Retina (tissue), 1 donor: Measurements from ENCODE around the gene THUMPD1.
"Not testable (repeated sequence)": the region's sequence is repeated elsewhere in the genome, so short reads cannot be mapped to it uniquely, and the experiment has no call there.

Experiments
- DNase-seq: peaks from one replicate; pipeline ENCODE4 v3.0.0-alpha.2; 2016

Gene THUMPD1

DNA sequence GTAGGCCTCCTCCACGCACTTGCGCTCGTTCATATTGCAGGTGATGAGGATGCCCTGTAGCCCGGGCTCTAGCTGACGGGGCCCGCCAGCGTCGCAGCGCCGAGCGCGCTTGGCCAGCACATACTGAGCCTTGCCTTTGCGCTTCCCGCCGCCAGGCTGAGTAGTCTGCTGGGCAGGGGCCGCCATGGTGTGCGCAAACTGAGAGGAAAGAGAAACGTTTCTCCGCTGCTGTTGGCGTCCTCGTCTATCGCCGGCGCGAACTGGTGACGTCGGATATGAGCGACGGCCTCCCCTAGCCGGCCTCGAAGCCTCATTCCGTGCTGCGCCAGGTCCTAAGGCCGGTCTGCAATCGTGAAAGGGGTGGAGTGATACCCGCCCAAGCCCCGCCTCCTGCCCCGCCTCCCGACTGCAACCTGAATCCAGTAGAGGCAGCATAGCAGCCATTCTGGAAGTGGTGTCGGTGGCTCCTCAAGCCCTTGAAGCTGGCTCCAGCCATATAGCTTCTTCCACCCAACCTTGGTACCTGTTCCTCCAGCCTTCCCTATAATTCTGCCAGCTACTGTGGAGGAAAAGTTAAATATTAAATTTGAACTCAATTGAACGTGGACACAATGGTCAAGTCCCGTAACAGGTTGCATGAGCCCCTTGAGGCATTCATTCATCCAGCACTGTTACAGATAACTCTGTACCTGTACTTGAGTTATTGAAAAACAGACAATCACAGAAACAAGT is at the start of gene THUMPD1:
Gene THUMPD1, minus strand, starts transcription at position 265 of the 732 bp plus-strand sequence. Its CDS starts 79 bp downstream, at position 186.
- DNase-seq, result peak; percentile 96

- DNase-seq, result no peak
These were observed 47.5 kb upstream of the THUMPD1 start for GRCh38 chr16:20789130-20789529.

DNA sequence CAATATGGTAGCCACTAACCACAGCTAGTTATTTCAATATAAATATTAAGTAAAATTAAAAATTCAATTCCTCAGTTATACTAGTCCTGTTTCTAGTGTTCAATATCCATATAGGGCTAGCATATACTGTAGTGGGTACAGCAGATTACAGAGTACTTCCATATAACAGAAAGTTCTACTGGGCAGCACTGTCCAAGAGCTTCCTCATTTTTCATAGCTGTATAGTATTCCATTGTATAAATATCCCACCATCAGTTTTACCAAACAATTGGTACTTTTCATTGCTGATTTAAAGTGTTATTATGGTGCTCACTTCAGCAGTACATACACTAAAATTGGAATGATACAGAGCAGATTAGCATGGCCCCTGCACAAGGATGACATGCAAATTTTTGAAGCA is 42.6 kb upstream of the THUMPD1 start:
- DNase-seq, result no peak

DNA sequence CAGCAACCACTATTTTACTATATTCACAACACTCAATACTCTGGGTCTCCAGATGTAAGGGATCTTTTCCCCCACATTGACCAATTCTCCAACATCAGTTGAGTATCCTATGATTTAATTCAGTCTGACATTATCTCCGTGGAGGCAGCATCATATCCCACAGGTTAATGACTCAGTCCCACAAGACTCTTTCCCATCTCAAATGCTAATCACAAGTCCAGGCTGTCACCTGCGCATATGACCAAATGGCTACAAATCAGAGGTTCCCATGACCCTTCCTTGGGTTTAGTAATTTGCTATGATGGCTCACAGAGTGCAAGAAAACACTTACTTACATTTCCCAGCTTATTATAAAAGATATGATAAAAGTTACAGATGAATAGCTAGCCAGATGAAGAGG is 40.9 kb upstream of the THUMPD1 start:
- no peak for DNase-seq

- no peak for DNase-seq
These were observed 40.1 kb upstream of the THUMPD1 start for GRCh38 chr16:20781697-20782096.

- peak; percentile 13 for DNase-seq
These were observed 33.2 kb upstream of the THUMPD1 start for GRCh38 chr16:20774703-20775362.

DNA sequence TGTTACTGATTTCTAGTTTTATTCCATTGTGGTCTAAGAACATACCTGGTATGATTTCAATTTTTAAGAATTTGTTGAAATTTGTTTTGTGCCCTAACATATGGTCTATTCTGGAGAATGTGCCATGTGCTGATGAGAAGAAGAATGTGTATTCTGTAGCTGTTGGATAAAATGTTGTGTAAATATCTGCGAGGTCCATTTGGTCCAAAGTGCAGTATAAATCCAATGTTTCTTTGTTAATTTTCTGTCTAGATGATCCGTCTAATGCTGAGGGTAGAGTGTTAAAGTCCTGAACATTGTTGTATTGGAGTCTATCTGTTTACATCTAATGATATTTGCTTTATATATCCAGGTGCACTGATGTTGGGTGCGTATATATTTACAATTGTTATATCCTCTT is 32.1 kb upstream of the THUMPD1 start:
- DNase-seq, result no peak

- no peak for DNase-seq
These were observed 27.2 kb upstream of the THUMPD1 start for GRCh38 chr16:20768818-20769217.

- no peak for DNase-seq
These were observed 26.5 kb upstream of the THUMPD1 start for GRCh38 chr16:20768121-20768520.

DNA sequence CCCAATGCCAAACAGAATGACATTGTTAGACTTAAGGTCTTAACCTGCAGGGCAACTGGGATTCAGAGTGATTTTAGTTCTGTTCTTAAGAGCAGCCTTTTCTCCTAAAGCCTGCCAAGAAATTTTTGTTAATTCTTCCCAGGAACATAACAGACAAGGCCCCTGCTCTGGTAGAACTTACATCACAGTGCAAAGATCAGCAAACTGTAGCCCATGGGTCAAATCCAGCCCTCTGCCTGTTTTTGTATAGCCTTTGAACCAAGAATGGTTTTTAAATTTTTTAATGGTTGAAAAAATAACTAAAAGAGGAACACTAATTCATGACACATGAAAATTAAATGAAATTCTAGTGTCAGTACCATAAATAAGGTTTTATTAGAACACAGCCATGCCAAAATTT is 26.0 kb upstream of the THUMPD1 start:
- no peak for DNase-seq

GRCh38 chr16:20766294-20766693 is 24.7 kb upstream of the THUMPD1 start:
- DNase-seq, result no peak

DNA sequence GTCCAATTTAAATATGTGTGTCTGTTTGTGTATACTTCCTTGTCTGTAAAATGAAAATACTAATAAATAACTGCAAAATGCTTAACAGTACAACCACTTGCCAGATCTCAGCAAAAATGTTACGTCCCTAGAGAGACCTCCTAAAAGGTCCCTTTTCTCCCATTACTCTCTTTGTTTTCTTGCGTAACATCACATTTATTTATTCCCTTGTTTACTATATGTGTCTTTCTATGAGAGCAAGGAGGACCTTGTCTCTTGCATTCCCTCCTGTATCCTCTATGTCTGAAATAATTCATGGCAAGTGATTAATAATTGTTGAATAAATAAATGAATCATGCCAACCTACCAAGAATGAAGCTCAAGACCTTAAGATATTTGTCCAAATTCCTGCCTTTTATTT is 24.1 kb upstream of the THUMPD1 start:
- DNase-seq, result no peak

DNA sequence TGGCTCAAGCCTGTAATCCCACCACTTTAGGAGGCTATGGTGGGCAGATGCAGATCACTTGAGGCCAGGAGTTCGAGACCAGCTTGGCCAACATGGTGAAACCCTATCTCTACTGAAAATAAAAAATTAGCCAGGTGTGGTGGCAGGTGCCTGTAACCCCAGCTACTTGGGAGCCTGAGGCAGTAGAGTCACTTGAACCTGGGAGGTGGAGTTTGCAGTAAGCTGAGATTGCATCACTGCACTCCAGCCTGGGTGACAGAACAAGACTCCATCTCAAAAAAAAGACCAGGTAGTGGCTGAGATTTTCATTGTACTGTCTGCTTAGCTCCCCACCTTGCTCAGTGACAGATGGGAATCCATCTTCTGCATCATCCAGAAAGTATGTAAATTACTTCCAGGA is 22.8 kb upstream of the THUMPD1 start:
- not testable (repeated sequence) for DNase-seq

DNA sequence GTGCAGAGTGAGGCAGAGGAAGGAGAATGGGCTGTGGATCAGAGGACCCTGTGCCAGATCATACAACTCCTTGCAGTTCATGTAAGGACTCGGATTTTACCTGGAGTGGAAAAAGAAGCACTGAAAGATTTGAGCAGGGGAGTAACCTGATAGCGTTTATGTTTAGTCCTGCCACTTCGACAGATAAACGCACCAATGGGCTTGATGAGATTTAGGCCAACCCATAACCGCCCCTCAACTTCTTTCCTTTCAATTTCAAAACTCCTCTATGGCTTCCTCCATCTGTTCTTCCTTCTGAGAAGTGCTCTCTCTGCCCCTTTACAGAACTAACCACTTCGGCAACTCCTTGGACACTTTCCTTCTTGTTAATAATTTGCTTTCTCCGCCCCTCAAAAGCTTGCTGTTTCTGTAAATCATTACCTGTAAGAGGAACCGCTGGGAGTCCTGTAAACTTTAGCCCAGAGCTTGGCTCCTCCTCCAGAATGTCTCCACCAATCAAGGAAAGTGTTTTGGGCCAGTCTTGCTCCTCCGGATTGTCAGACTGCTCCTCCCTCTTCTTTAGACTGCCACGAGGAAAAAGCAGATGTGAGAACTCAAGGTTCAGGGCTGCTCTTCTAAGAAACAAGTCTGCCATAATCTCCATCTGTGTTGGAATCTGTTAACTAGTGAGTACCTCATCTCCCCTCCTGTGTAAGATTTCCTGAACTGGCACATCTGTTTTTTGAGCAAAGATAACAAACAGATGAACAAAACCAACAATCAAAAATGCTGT is 22.0 kb upstream of the THUMPD1 start, which contains the start of gene ACSM3:
Gene ACSM3, plus strand, starts transcription at position 554 of the 772 bp plus-strand sequence. CDS start 6,021 bp downstream, outside the sequence.
- no peak for DNase-seq

- DNase-seq, result no peak
These were observed 20.9 kb upstream of the THUMPD1 start for GRCh38 chr16:20762404-20763123.

DNA sequence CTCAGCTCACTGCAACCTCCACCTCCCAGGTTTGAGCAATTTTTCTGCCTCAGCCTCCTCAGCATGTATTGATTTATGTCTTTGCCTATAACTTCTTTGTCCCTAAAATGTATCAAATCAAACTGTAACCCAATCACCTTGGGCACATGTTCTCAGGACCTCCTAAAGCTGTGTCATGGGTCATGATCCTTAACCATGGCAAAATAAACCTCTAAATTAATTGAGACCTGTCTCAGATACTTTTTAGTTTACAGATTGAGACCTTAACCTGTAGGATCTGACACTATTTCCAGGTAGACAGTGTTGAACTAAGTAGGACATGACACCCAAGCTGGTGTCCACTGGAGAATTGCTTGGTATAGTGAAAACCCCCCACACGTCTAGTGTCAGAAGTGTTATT is 19.6 kb upstream of the THUMPD1 start:
- no peak for DNase-seq

GRCh38 chr16:20760346-20760745 is 18.7 kb upstream of the THUMPD1 start:
- DNase-seq, result no peak

DNA sequence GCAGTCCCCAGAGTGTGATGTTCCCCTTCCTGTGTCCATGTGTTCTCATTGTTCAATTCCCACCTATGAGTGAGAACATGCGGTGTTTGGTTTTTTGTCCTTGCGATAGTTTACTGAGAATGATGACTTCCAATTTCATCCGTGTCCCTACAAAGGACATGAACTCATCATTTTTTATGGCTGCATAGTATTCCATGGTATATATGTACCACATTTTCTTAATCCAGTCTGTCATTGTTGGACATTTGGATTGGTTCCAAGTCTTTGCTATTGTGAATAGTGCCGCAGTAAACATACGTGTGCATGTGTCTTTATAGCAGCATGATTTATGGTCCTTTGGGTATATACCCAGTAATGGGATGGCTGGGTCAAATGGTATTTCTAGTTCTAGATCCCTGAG is 14.2 kb upstream of the THUMPD1 start:
- DNase-seq, result not testable (repeated sequence)

DNA sequence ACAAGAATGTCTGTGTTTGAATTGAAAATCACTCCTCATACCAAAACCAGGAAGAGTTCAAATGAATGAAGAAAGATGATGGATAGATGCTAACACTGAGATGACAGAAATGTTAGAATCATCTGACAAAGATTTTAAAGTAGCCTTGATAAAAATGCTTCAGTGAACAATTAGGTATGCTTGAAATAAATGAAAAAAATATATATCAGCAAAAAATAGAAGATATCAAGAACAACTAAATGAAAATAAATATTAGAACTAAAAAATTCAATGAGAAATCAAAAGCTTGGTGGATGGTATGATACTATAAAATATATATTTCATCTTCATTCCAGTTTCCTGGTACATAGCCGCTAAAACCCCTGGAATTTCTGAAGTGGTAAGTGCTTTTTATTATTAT is 13.6 kb upstream of the THUMPD1 start:
- no peak for DNase-seq

GRCh38 chr16:20753727-20754126 is 12.1 kb upstream of the THUMPD1 start:
- no peak for DNase-seq

DNA sequence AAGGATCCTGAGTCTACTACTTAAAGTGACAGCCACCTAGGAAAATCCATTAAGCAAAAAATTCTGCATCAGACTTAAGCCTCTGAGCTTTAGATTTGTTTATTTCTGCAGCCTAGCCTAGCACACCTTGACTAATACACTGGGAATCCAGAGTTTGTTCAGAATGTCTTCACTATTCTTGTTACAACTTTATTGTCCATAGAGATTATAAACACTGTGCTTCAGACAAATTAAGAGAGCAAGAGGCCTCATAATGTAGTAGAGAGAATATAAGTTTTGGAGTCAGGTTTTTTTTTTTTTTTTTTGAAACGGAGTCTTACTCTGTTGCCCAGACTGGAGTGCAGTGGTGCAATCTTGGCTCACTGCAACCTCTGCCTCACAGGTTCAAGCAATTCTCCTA is 8.9 kb upstream of the THUMPD1 start:
- DNase-seq, result no peak

DNA sequence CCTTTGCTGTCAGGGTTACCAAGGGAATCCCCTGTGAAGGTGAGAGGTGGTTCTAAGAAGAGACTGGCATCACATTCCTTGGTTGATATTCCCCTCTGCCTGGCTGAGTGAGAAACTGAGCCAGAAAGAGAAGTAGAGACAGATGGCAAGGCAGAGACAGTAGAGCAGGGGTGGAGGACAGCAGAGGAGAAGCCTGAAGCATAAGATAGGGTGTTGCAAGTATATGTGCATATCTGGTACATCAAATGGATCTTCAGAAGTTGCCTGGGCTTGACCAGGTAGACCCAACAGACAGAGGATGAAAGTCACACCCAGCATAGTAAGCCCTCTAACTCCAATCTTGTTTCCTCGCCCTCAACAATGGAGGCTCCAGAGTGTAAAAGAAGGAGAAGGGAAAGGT is 7.9 kb upstream of the THUMPD1 start:
- DNase-seq, result no peak
